ENCODE data around the gene THAP4. TPM values are rescaled to one million over a fixed set of nuclear protein-coding genes. Genes with fewer than 3 reads are reported as not detected.
A peak's percentile ranks its signal among the peaks of the same experiment; 100 is the strongest.

Gene THAP4
- total and polyA plus RNA-seq, 2 of the 13 experiments (the other 11 are each of a cell fraction or from before 2014, with no cell fraction given), result 59.7 to 75.7 TPM

DNA sequence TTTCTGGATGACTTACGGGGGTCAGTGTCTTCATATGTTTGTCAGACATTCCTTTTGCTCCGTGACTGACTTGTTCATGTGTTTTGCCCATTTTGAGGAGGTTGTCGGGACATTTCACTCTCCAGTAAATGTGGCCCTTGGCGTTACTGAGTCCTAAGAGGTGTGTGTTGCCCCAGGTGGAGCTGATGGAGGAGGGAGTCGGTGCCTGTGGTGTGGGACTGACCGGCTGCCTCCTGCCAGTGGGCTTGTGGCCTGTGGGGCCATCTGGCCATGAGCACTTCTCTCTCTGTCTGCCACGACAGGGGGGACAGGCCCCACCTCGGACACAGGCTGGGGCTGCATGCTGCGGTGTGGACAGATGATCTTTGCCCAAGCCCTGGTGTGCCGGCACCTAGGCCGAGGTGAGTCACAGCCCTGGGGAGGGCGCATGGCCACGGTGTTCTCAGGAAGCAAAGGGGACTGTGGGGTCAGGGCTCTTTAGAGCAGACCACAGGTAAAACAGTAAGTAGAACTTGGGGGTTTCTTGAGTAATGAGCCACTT lies 16.3 kb upstream of the THAP4 start (continued):
- no peak; the same call in 1 of the 2 replicates for TF ChIP-seq MTF2 (CRISPR knock-in tag; IDR thresholded peaks at IDR 0.05; ENCODE audit: borderline replicate concordance)
- TF ChIP-seq ZNF441 (CRISPR knock-in tag; IDR thresholded peaks at IDR 0.05; ENCODE audit: borderline replicate concordance), result no peak; the same call in 1 of the 2 replicates
- TF ChIP-seq, protein P1, sequence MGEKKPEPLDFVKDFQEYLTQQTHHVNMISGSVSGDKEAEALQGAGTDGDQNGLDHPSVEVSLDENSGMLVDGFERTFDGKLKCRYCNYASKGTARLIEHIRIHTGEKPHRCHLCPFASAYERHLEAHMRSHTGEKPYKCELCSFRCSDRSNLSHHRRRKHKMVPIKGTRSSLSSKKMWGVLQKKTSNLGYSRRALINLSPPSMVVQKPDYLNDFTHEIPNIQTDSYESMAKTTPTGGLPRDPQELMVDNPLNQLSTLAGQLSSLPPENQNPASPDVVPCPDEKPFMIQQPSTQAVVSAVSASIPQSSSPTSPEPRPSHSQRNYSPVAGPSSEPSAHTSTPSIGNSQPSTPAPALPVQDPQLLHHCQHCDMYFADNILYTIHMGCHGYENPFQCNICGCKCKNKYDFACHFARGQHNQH (CRISPR knock-in tag; IDR thresholded peaks at IDR 0.05), result peak; percentile 71
- TF ChIP-seq, protein P2, sequence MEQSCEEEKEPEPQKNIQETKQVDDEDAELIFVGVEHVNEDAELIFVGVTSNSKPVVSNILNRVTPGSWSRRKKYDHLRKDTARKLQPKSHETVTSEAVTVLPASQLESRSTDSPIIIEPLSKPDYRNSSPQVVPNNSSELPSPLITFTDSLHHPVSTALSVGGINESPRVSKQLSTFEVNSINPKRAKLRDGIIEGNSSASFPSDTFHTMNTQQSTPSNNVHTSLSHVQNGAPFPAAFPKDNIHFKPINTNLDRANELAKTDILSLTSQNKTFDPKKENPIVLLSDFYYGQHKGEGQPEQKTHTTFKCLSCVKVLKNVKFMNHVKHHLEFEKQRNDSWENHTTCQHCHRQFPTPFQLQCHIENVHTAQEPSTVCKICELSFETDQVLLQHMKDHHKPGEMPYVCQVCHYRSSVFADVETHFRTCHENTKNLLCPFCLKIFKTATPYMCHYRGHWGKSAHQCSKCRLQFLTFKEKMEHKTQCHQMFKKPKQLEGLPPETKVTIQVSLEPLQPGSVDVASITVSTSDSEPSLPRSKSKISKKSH (CRISPR knock-in tag; IDR thresholded peaks at IDR 0.05; ENCODE audit: borderline replicate concordance), result no peak
- TF ChIP-seq HDAC1 (CRISPR knock-in tag; IDR thresholded peaks at IDR 0.05), result peak; percentile 93
- TF ChIP-seq ZNF639 (CRISPR knock-in tag; conservative IDR thresholded peaks at IDR 0.05), result peak; percentile 69; the same call in 1 of the 2 replicates
- TF ChIP-seq KAT7 (CRISPR knock-in tag; IDR thresholded peaks at IDR 0.05; ENCODE audit: borderline replicate concordance), result no peak; the same call in 1 of the 2 replicates
- peak; percentile 88; the same call in 1 of the 2 replicates for TF ChIP-seq ZNF724P (CRISPR knock-in tag; IDR thresholded peaks at IDR 0.05; ENCODE audit: borderline replicate concordance)
- peak; percentile 93 for TF ChIP-seq RXRA (CRISPR knock-in tag; IDR thresholded peaks at IDR 0.05)
- no peak for TF ChIP-seq TMF1 (CRISPR knock-in tag; IDR thresholded peaks at IDR 0.05; ENCODE audit: low read depth)
- TF ChIP-seq AGO1 (IDR thresholded peaks at IDR 0.05; ENCODE audit: low read depth, low read length, poor library complexity, severe bottlenecking), result peak; percentile 52
- TF ChIP-seq E2F5 (CRISPR knock-in tag; conservative IDR thresholded peaks at IDR 0.05), result no peak
- no peak; the same call in 1 of the 2 replicates for TF ChIP-seq STAT6 (CRISPR knock-in tag; IDR thresholded peaks at IDR 0.05; ENCODE audit: borderline replicate concordance)
- no peak for TF ChIP-seq MLXIP (CRISPR knock-in tag; IDR thresholded peaks at IDR 0.05; ENCODE audit: borderline replicate concordance)
